DMS 273 treated with DMSO at 0.1 percent for 48 hours (cell line): Measurements from ENCODE around the gene CCDC89.

Experiments
- DNase-seq: peaks from one replicate; lab custom pipeline; 2025; lab: John Stamatoyannopoulos, UW

Gene CCDC89

DNA sequence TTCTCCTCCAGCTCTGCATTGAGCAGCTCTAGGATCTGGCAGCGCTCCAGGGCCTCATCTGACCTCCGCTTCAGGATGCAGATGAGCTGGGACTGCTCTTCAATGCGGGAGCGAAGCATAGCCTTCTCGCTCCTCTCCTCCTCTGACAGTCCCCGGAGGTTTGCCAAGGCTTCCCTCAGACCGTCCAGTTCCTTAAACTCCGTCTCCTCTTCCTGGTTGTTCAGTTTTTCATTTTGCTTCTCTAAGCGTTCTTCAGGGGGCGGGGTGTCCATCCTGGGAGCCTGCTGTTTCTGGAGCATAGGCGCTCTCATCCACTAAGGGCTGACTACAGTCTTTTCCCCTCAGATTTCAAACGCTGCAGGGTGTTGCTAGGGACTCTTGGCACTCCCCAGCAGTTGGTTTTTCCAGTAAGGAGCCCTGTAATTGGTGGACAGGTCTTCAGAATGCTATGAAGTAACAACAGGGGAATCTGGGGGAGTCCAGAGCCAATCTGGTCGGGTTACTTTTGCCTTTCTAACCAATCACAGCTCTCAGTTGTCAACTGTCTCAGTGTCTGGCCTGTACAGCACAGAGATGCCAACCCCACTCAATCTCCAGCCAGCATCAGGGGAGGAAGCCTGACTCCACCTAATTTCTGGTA lies at the start of gene CCDC89:
TSS of gene CCDC89 (minus strand) at position 376 of the 640 bp plus-strand sequence. CDS start at position 311, 65 bp downstream.
- peak; percentile 95 for DNase-seq

GRCh38 chr11:85732965-85733364 lies 47.0 kb upstream of the CCDC89 start:
- DNase-seq, result no peak

GRCh38 chr11:85726381-85726780 lies 40.4 kb upstream of the CCDC89 start:
- DNase-seq, result no peak

DNA sequence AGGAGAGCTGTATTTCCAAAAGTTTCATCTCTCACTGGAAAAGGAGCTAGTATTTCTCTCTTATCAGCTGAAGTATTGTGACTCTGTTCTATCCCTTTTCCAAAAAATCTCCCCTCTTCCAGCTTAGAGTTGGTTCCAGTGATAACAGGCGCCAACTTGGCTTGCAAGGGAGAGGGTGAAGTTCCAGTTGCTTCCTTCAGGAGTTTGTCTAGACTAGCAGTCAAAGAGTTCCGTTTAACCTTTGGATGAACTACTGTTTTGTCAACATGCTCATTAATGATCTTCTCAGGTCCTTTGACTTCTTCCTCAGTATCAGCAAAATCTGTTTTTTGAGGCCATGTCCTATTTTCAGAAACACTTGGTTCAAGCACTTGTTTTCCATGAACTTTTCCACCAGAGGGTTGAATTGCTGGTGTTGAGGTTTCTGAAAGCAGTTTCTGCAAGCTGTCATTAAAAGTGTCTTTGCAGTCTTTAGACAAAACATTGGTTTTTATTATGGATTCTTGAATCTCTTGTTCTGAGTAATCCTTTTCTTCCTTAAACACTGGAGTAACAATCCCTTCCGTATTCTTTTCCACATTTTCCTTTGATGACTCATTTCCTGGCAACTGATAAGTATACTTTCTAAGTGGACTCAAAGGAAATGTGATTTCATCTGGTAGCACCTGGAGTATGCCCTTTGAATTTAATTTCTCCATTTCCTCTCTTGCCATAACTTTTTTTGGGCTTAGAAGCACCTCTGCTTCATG lies 39.7 kb upstream of the CCDC89 start:
- no peak for DNase-seq

GRCh38 chr11:85724748-85725465 lies 38.9 kb upstream of the CCDC89 start:
- DNase-seq, result no peak

DNA sequence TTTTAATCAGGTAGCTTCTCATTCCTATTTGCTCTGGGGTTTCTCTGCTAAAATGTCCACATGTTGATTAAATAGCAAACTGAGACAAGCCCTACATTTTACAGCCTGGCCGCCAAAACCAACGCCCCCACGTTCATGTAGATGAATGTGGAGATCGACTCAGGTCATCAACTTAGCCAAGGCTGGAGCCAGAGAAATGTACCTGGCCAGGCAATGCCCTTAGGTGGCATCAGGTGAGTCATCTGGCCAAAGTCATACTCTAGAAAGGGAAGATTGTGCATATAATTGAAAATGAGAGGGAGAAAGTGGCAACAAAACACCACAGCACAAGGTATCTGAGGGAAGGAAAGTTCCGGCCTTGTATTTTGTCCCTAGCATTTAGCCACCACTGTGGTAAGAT lies 37.1 kb upstream of the CCDC89 start:
- no peak for DNase-seq

GRCh38 chr11:85721191-85721590 lies 35.2 kb upstream of the CCDC89 start:
- DNase-seq, result no peak

DNA sequence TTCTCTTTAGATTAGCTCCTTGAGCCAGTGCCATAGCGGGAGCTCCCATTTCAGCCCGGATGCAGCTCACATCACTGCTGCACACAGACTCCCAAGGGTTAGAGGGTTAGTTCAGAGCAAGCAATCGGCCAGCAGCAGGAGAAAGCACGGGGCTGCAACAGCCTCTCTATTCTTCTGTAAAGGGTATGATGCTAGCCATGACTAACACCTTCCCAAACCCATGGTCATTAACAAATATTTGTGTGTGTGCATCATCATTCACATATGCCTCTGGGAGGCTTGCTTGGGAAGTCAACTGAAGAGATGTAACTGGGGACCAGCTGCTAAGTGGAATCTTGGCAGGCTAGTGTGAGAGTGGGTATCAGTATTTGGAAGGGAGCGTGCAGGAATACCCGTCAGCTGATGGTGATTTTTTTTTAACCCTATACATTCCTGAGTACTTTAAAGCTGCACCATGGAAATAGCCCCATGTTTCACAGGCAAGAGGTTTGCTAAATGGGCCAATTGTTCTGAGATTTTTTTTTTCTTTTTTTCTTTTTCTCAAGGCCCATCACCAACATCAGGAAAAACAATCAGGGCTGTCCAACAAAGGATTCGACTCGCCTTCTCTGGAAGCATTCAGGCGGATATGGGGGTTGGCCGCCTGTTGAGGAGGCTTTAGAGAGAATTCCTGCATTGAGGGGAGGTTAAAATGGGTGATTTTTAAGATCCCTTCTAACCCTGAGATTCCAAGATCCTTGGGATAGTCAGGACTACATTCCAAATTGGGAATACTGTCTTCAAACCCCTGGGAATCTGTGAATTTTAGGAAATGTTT lies 33.2 kb upstream of the CCDC89 start:
- peak; percentile 46 for DNase-seq

DNA sequence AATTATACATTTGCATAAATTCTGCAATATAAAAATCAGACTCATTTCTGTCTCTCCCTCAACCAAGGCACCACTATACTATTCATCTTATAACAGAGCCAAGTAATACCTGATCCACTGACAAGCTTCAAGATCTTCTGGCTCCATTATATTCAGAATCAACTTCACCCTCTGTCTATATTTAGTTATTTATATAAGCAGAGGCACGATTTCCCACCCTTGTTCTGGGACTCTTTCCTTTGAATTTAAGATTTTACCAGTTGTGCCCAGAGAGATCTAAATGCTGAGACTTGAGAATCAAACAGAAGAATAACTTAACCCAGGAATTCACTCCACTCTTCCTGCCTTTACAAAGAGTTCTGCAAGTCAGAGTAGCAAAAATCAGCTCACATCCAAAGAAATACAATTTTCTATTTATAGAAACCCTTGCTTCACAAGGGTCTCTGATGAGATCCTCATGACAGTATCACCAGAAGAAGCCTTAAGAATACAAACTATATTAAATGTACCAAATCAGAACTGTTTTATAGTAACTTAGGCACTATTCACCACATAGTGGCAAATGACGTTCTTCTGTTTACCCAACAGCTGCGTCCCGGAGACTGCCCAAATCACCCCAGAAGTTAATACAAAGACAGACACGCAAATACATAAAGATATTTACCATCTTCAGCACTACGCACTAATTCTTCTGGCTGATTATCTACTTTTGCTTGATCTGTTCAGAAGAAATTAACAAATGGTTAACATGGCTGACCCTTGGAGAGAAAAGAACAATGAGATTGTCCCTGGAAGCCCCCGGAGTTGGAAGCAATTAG lies 32.3 kb upstream of the CCDC89 start:
- no peak for DNase-seq

- DNase-seq, result no peak
Measured at GRCh38 chr11:85717429-85717828, 31.4 kb upstream of the CCDC89 start.

- no peak for DNase-seq
Measured at GRCh38 chr11:85712953-85713352, 27.0 kb upstream of the CCDC89 start.

- no peak for DNase-seq
Measured at GRCh38 chr11:85710917-85711316, 24.9 kb upstream of the CCDC89 start.

GRCh38 chr11:85709941-85710702 lies 24.1 kb upstream of the CCDC89 start:
- DNase-seq, result no peak

DNA sequence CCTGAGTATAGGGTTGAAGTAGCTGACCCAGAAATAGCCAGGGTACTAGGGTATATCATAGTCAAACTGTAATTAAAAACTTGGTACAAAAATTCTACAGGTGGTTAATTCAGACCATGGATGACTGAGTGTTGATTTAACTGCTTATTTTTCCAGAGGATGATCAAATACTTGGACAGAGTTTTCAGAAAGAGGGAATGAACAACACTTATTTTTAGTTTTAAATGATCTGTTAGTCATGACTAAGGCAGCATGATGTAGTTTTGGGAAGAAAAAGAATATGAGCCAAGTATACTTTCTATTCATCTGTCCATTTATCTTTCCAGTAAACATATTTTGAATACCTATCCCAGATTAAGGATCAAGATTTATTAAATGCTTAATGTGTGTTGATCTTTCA lies 19.8 kb upstream of the CCDC89 start:
- no peak for DNase-seq

GRCh38 chr11:85704967-85705366 lies 19.0 kb upstream of the CCDC89 start:
- no peak for DNase-seq

- no peak for DNase-seq
Measured at GRCh38 chr11:85699957-85700741, 14.2 kb upstream of the CCDC89 start.

GRCh38 chr11:85698195-85698594 lies 12.2 kb upstream of the CCDC89 start:
- DNase-seq, result no peak

- DNase-seq, result no peak
Measured at GRCh38 chr11:85697747-85698146, 11.8 kb upstream of the CCDC89 start.

DNA sequence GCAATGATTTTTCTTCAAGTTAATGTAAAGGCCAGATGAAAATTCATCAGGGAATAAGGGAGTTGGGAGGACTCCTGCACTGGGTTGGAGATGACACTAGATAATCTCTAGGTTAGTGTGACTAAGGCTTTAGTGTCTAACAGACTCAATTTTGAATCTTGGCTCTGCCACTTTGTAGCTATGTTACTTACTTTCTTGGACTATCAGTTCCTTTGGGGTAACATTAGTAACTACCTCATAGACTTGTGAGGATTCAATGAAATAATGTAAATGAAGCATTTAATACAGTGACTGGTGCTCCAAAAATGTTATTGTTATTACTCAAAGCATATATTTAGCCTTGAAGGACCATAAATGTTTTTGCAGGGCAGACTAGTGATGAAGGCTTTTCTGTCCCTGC lies 9.6 kb upstream of the CCDC89 start:
- no peak for DNase-seq
